Peyer's patch (tissue), 4 donors: ENCODE results near the gene ANKMY1. TPM values are rescaled to one million over a fixed set of nuclear protein-coding genes. Genes with fewer than 3 reads are reported as not detected.
"Not testable (repeated sequence)": the region's sequence is repeated elsewhere in the genome, so short reads cannot be mapped to it uniquely, and the experiment has no call there.

ENCODE experiments used
- DNase-seq, 3 donors: peaks; one replicate each; pipeline ENCODE4 v3.0.0-alpha.2; 2017 to 2019
- H3K27ac ChIP-seq, 4 donors: fragments of 200-600 bp; sonication (generic); one replicate each; pipeline ENCODE4 v1.5.1; 2016 to 2019
- H3K27me3 ChIP-seq, 2 donors: fragments of 200-600 bp; sonication (generic); one replicate each; pipeline ENCODE4 v1.5.1; 2019
- H3K36me3 ChIP-seq, 3 donors: fragments of 200-600 bp; sonication (generic); one replicate each; pipeline ENCODE4 v1.5.1; 2016 to 2019
- H3K4me1 ChIP-seq, 4 donors: fragments of 200-600 bp; sonication (generic); one replicate each; pipeline ENCODE4 v1.5.1; 2016 to 2019
- H3K4me3 ChIP-seq, 4 donors: fragments of 200-600 bp; sonication (generic); 1 replicate in 3 of 4; 2 replicates in 1 of 4; pipeline ENCODE4 v1.5.1; 2016 to 2019; ENCODE audit warnings: mild to moderate bottlenecking in 1 of 4
- H3K9me3 ChIP-seq, 4 donors: fragments of 200-600 bp; sonication (generic); one replicate each; pipeline ENCODE4 v1.5.1; 2016 to 2019; ENCODE audit warnings: mild to moderate bottlenecking in 1 of 4
- CTCF ChIP-seq, 6 experiments: fragments of 450-650 bp in 4 of 6; fragments of 200-600 bp in 2 of 6; sonication (generic) in 1 of 6; IDR thresholded peaks; one replicate each; pipeline ENCODE4 v1.5.1; 2017 to 2019; ENCODE audit warnings: antibody characterized with exemption in 6 of 6, mild to moderate bottlenecking in 3 of 6, moderate library complexity in 1 of 6
- POLR2A ChIP-seq, 2 donors: fragments of 450-650 bp; IDR thresholded peaks; one replicate each; pipeline ENCODE4 v1.5.1; 2017; ENCODE audit warnings: antibody characterized with exemption in 2 of 2, mild to moderate bottlenecking in 2 of 2, moderate library complexity in 2 of 2
- total RNA-seq, 4 donors: library from RNA; depleted of rRNA; stranded (reverse); fragments of >200 nt; gene quantifications; one replicate each; pipeline ENCODE4 v1.1.0, GENCODE V29; 2016

Gene ANKMY1
- total RNA-seq, 4 donors from 2014 or later, result 27.8 to 89.1 (median 40.1) TPM

GRCh38 chr2:240501531-240501991, 56.2 kb downstream of the ANKMY1 start:
- TF ChIP-seq POLR2A (IDR thresholded peaks at IDR 0.05) (no peak), CTCF (IDR thresholded peaks at IDR 0.05) (no peak)
- H3K36me3 ChIP-seq, result peaks cover 0 to 23% (median 0%) of the 10 kb centered on the region in 3 donors
- H3K4me1 ChIP-seq, result no peaks in the 10 kb centered on the region
- H3K4me3 ChIP-seq, result no peak overlapping the region
- no peak overlapping the region for H3K27ac ChIP-seq
- no peaks in the 10 kb centered on the region for H3K9me3 ChIP-seq
- H3K27me3 ChIP-seq, result no peaks in the 10 kb centered on the region
- DNase-seq, result no peak

GRCh38 chr2:240500561-240501423, 57.0 kb downstream of the ANKMY1 start:
- no peaks in the 10 kb centered on the region for H3K9me3 ChIP-seq
- no peaks in the 10 kb centered on the region for H3K4me1 ChIP-seq
- H3K27me3 ChIP-seq, result no peaks in the 10 kb centered on the region
- no peak overlapping the region for H3K4me3 ChIP-seq
- no peak for DNase-seq
- TF ChIP-seq POLR2A (IDR thresholded peaks at IDR 0.05) (no peak), CTCF (IDR thresholded peaks at IDR 0.05) (no peak)
- H3K27ac ChIP-seq, result no peak overlapping the region
- peaks cover 0 to 23% (median 0%) of the 10 kb centered on the region in 3 donors for H3K36me3 ChIP-seq

- TF ChIP-seq POLR2A (IDR thresholded peaks at IDR 0.05), result no peak
- TF ChIP-seq CTCF (IDR thresholded peaks at IDR 0.05), result no peak
- no peak for DNase-seq
- Histone ChIP-seq H3K27me3 (no peaks in the 10 kb centered on the region), H3K36me3 (peaks cover 0 to 23% (median 0%) of the 10 kb centered on the region in 3 donors), H3K27ac (no peak overlapping the region), H3K9me3 (no peaks in the 10 kb centered on the region), H3K4me3 (no peak overlapping the region), H3K4me1 (no peaks in the 10 kb centered on the region)
Observed at GRCh38 chr2:240499309-240500301, 58.2 kb downstream of the ANKMY1 start.

- TF ChIP-seq POLR2A (IDR thresholded peaks at IDR 0.05), result no peak
- no peak for TF ChIP-seq CTCF (IDR thresholded peaks at IDR 0.05)
- DNase-seq, result no peak
- peaks cover 0 to 23% (median 0%) of the 10 kb centered on the region in 3 donors for H3K36me3 ChIP-seq
- no peak overlapping the region for H3K4me3 ChIP-seq
- no peaks in the 10 kb centered on the region for H3K27me3 ChIP-seq
- no peaks in the 10 kb centered on the region for H3K9me3 ChIP-seq
- no peak overlapping the region for H3K27ac ChIP-seq
- H3K4me1 ChIP-seq, result no peaks in the 10 kb centered on the region
Observed at GRCh38 chr2:240498958-240499260, 58.9 kb downstream of the ANKMY1 start.

- H3K36me3 ChIP-seq, result peaks cover 0 to 23% (median 0%) of the 10 kb centered on the region in 3 donors
- H3K4me1 ChIP-seq, result no peaks in the 10 kb centered on the region
- H3K27me3 ChIP-seq, result no peaks in the 10 kb centered on the region
- H3K27ac ChIP-seq, result no peak overlapping the region
- no peak for DNase-seq
- no peaks in the 10 kb centered on the region for H3K9me3 ChIP-seq
- no peak for TF ChIP-seq CTCF (IDR thresholded peaks at IDR 0.05)
- no peak for TF ChIP-seq POLR2A (IDR thresholded peaks at IDR 0.05)
- no peak overlapping the region for H3K4me3 ChIP-seq
Observed at GRCh38 chr2:240498171-240498957, 59.4 kb downstream of the ANKMY1 start.

- not testable (repeated sequence) for H3K27ac ChIP-seq, H3K27me3 ChIP-seq, H3K4me3 ChIP-seq, H3K9me3 ChIP-seq, H3K4me1 ChIP-seq, DNase-seq
- H3K36me3 ChIP-seq, result peaks cover 0 to 23% (median 0%) of the 10 kb centered on the region in 3 donors
Observed at GRCh38 chr2:240497082-240497481, 60.7 kb downstream of the ANKMY1 start.

GRCh38 chr2:240494942-240495341, 62.8 kb downstream of the ANKMY1 start:
- not testable (repeated sequence) for H3K27me3 ChIP-seq, DNase-seq, H3K4me3 ChIP-seq, H3K4me1 ChIP-seq, H3K9me3 ChIP-seq, H3K27ac ChIP-seq
- H3K36me3 ChIP-seq, result peaks cover 0 to 17% (median 0%) of the 10 kb centered on the region in 3 donors
